Kidney (tissue), 22 donors: ENCODE measurements around the gene CEP295NL. TPM values are rescaled to one million over a fixed set of nuclear protein-coding genes. Genes with fewer than 3 reads are reported as not detected.

ENCODE experiments used
- DNase-seq, 5 donors: peaks; one replicate each; pipeline ENCODE4 v3.0.0-alpha.2; 2013 to 2020
- FAIRE-seq: peaks from 2 replicates; lab custom pipeline; 2012; peaks lifted over from hg19 to GRCh38; lab: Jason Lieb, UNC
- H3K27ac ChIP-seq, 2 donors: one replicate each; pipeline ENCODE4 v1.7.0; 2013; ENCODE audit warnings: low read depth in 2 of 2, low read length in 2 of 2, inconsistent platforms in 1 of 2
- H3K27me3 ChIP-seq: one replicate; pipeline ENCODE4 v1.7.1; 2013; ENCODE audit warnings: low read length, inconsistent platforms; ENCODE audit not compliant: control insufficient read depth, insufficient read depth
- H3K36me3 ChIP-seq, 3 donors: one replicate each; pipeline versions ENCODE4 v1.7.0 to v1.7.1; 2013; ENCODE audit warnings: low read length in 3 of 3, control low read depth in 1 of 3, inconsistent platforms in 1 of 3; ENCODE audit not compliant: insufficient read depth in 3 of 3, control insufficient read depth in 2 of 3
- H3K4me1 ChIP-seq, 3 donors: one replicate each; pipeline versions ENCODE4 v1.7.0 to v1.7.1; 2013; ENCODE audit warnings: low read length in 3 of 3, inconsistent platforms in 1 of 3, low read depth in 1 of 3; ENCODE audit not compliant: control insufficient read depth in 2 of 3, insufficient read depth in 2 of 3
- H3K4me3 ChIP-seq, 3 donors: one replicate each; pipeline versions ENCODE4 v1.7.0 to v1.8.1; 2013; ENCODE audit warnings: low read length in 3 of 3, control low read depth in 1 of 3, inconsistent platforms in 1 of 3
- H3K9ac ChIP-seq, 3 donors: one replicate each; pipeline versions ENCODE4 v1.7.0 to v1.7.1; 2013; ENCODE audit warnings: low read length in 3 of 3, control low read depth in 1 of 3, inconsistent platforms in 1 of 3
- H3K9me3 ChIP-seq, 3 donors: one replicate each; pipeline versions ENCODE4 v1.7.0 to v1.7.1; 2013; ENCODE audit warnings: low read length in 3 of 3, control low read depth in 1 of 3, inconsistent platforms in 1 of 3; ENCODE audit not compliant: control insufficient read depth in 2 of 3, insufficient read depth in 1 of 3
- intact Hi-C: fragments of 100-400 bp; cut with DNase I; formaldehyde crosslinking; loops from one replicate; pipeline ENCODE4 v1.11.1; 2022
- long read RNA-seq, 10 donors: library from polyadenylated mRNA in 1 of 10; unstranded in 1 of 10; transcript quantifications; one replicate each; pipeline ENCODE4 v2.0.0 and lab custom pipeline, GENCODE V29; 2021 to 2026
- polyA plus RNA-seq: library from polyadenylated mRNA; stranded (reverse); fragments of 350-450 nt; fragmentation: Illumina TruSeq; extraction: RNeasy Lipid Tissue Mini Kit (QIAGEN cat#74804); gene quantifications from one replicate; pipeline ENCODE4 v1.2.3, GENCODE V29; 2014; ENCODE audit warnings: low read depth, low replicate concordance; ENCODE audit not compliant: insufficient read depth
- total RNA-seq: library from RNA; stranded (reverse); fragmentation: NEBNext Ultra II Directional; extraction: Animal tissue kit (Norgen Biotek cat#: 25700); gene quantifications from one replicate; pipeline ENCODE4 v1.2.1, GENCODE V29; 2021
- TF ChIP-seq, protein P1 (sequence below): IDR thresholded peaks from 3 replicates; pipeline ENCODE4 v1.5.1; 2012; ENCODE audit warnings: mild to moderate bottlenecking, moderate library complexity, borderline replicate concordance; ENCODE audit not compliant: insufficient read depth; ENCODE audit errors: extremely low read depth
- donor health status: control.
- donor health status: control.
- donor health status: control.
- donor health status: control.
- donor health status: control.
- donor health status: DM: yes; HTN: yes; CAD: no.
- donor health status: Normal renal cell carcinoma (clear cell type).

Gene CEP295NL, protein sequence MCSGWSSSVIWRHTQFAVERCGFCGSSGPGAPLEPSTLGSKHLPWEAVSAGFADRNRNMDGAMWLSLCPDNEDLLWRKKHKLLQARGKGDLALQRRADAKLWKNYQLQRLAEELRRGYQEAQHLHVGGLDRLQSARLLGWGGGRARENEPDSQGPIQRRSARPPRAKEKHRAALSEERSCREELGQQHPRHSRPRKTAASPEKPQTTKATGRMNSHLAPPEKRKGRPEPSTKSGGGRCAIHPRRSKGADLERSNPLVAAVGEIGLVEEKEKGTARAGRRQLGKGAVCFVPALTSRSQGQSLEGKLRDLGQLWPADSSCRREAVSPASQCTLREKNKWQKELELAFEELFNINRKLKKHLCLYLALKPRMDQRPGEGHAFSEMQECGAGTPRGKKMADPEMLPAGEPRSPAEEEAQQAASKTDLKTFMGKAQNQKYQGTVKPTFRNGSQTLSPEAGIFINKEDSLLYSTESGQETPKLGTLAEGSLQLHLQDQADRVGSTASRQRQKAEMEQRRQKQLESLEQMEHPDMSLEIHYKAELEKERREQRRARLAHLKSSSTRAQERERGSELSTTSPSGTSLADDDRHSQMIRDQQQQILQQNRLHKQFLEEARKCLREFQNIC
- total RNA-seq = 3.6 TPM
- not detected for polyA plus RNA-seq
- long read RNA-seq, donor 1 = 0 reads
- long read RNA-seq, donor 2 = 0 reads
- long read RNA-seq, donor 3 = 0 reads
- long read RNA-seq, donor 4 = 0 reads
- long read RNA-seq, donor 5 = 0 reads
- long read RNA-seq, donor 6 = 0 reads
- long read RNA-seq, donor 7 = 0 reads
- long read RNA-seq, donor 8 = 0 reads
- long read RNA-seq, donor 9 = 0 reads
- long read RNA-seq, donor 10 = 0 reads

DNA sequence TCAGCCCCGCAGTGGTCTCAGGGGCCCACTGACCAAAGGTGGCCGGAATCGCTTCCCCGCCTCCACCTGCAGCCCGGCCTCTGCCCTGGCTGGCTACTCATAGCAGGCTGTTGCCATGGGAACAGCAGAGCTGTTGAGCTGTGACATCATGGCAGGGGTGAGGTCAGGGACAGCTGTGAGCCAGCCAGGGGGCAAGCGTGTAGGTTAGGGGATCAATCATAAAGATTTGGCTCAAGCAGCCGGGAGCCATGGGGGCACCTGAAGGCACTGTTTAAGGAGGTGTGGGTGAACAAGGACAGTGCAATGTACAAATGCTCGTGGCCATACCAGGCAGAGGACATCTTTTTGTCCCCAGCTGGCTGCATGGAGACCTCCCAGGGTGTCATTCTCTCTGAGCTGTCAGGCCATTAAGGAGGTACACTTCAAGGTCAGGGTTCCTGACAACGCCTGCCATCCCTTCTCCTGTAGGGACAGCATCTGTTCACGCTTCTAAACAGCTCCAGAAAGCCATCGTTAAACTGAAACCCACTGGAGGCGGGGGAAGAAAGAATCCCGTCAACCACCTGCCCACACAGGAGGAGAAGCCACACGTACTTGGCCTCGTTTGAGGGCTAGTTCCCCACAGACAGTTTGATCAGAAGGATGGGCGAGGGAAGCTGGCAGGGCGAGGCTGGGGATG, at the start of gene CEP295NL:
TSS of gene CEP295NL (minus strand) at position 101 of the 679 bp plus-strand sequence. CDS start 1,373 bp downstream, outside the sequence.
- no peak within 1 kb of the TSS for H3K27ac ChIP-seq
- peak in 4 of 5 donors; percentile 88 to 93 (median 92) for DNase-seq
- TF ChIP-seq, protein P1, sequence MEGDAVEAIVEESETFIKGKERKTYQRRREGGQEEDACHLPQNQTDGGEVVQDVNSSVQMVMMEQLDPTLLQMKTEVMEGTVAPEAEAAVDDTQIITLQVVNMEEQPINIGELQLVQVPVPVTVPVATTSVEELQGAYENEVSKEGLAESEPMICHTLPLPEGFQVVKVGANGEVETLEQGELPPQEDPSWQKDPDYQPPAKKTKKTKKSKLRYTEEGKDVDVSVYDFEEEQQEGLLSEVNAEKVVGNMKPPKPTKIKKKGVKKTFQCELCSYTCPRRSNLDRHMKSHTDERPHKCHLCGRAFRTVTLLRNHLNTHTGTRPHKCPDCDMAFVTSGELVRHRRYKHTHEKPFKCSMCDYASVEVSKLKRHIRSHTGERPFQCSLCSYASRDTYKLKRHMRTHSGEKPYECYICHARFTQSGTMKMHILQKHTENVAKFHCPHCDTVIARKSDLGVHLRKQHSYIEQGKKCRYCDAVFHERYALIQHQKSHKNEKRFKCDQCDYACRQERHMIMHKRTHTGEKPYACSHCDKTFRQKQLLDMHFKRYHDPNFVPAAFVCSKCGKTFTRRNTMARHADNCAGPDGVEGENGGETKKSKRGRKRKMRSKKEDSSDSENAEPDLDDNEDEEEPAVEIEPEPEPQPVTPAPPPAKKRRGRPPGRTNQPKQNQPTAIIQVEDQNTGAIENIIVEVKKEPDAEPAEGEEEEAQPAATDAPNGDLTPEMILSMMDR = no peak
- intact Hi-C loops = no loop called here
- no peak for FAIRE-seq
- H3K27me3 ChIP-seq = no peaks in the 10 kb centered on the region
- no peak within 1 kb of the TSS for H3K4me3 ChIP-seq
- peak within 1 kb of the TSS in 1 of 3 donors; percentile 27 for H3K9ac ChIP-seq
- H3K36me3 ChIP-seq = no peaks in the 10 kb centered on the region
- peaks cover 0 to 15% (median 0%) of the 10 kb centered on the region in 3 donors for H3K4me1 ChIP-seq
- no peaks in the 10 kb centered on the region for H3K9me3 ChIP-seq

DNA sequence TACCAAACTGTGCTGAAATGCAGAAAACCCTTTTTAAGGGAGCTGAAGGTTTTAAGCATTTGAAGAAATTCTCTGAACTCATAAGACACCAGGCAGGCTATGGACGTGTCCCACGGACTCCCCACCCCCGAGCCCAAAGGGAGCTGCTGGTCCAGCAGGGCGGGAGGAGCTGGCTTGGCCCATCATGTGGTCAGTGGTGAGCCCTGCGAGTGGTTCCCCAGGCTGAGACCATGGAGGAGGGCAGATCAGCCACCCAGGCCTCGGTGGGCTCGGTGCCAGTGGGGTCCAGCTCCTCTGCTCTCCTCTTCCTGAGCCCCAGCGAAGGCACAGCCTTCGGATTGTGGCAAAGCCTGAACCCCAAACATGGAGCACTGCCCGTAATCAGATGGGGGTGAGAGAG, 49.7 kb upstream of the CEP295NL start:
- no peak overlapping the region for H3K9ac ChIP-seq
- intact Hi-C loops = no loop called here
- H3K27ac ChIP-seq = no peak overlapping the region
- peaks cover 0 to 14% (median 2%) of the 10 kb centered on the region in 3 donors for H3K9me3 ChIP-seq
- no peak for FAIRE-seq
- H3K4me3 ChIP-seq = no peak overlapping the region
- H3K36me3 ChIP-seq = no peaks in the 10 kb centered on the region
- peaks cover 0 to 4% (median 2%) of the 10 kb centered on the region in 3 donors for H3K4me1 ChIP-seq
- H3K27me3 ChIP-seq = no peaks in the 10 kb centered on the region
- TF ChIP-seq, protein P1 = no peak
- DNase-seq = peak in 3 of 5 donors; percentile 45 to 64 (median 47)

DNA sequence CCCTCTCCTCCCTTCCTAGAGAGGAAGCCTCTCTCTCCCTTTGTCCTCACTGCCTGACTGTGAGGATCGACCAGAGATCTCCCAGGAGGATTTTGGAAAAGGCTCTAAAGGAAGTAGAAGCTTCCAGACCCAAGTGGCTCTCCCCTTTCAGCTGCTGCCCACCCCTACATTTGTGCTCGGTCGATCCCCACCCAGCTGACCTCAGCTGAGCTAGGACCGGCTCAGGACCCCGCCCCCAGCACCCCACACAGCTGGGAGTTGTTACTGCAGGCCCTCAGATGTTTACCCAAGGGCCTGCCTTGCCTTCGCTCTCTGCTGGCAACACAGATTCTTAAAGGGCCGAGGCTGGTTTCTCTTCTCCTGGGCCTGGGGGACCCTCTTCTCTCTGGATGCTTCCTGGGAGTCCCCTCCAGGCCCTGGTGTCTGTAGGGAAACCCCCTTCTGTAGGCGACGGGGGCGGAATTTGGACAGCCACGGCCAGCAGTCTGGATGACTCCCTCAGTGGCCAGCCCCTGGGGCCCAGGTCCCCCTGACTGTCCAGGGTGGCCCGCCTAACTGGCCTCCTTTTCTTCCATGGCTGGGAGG, 49.1 kb upstream of the CEP295NL start:
- peaks cover 0 to 14% (median 2%) of the 10 kb centered on the region in 3 donors for H3K9me3 ChIP-seq
- FAIRE-seq = no peak
- peak in 3 of 5 donors; percentile 56 to 78 (median 66) for DNase-seq
- TF ChIP-seq, protein P1 = no peak
- peaks cover 2 to 4% (median 4%) of the 10 kb centered on the region in 3 donors for H3K4me1 ChIP-seq
- peak overlapping the region in 1 of 2 donors; percentile 43 for H3K27ac ChIP-seq
- intact Hi-C loops = no loop called here
- H3K36me3 ChIP-seq = no peaks in the 10 kb centered on the region
- H3K27me3 ChIP-seq = no peaks in the 10 kb centered on the region
- no peak overlapping the region for H3K9ac ChIP-seq
- H3K4me3 ChIP-seq = no peak overlapping the region
